ENCODE measurements around the gene CNPY3.

The CNPY3 gene

GRCh38 chr6:42970871-42971612 is 41.8 kb downstream of the CNPY3 start:
- peaks cover 25% of the 10 kb centered on the region for H3K36me3 ChIP-seq
- TF ChIP-seq CTCF (IDR thresholded peaks at IDR 0.05; ENCODE audit: low read depth, low read length), result no peak
- DNase-seq, result no peak
- no peaks in the 10 kb centered on the region for H3K9me3 ChIP-seq (ENCODE audit: severe bottlenecking)
- no peak overlapping the region; the same call in none of the 2 replicates for H3K27ac ChIP-seq
- H3K4me3 ChIP-seq (ENCODE audit: low read depth, low read length), result no peak overlapping the region
- H3K27me3 ChIP-seq (ENCODE audit: insufficient read depth, low read depth, severe bottlenecking), result no peaks in the 10 kb centered on the region

GRCh38 chr6:42971746-42972327 is 42.6 kb downstream of the CNPY3 start:
- peaks cover 23% of the 10 kb centered on the region for H3K36me3 ChIP-seq
- TF ChIP-seq CTCF (IDR thresholded peaks at IDR 0.05; ENCODE audit: low read depth, low read length), result no peak
- H3K27ac ChIP-seq, result no peak overlapping the region

GRCh38 chr6:42973926-42974325 is 44.6 kb downstream of the CNPY3 start:
- DNase-seq, result no peak
- no peaks in the 10 kb centered on the region for H3K9me3 ChIP-seq (ENCODE audit: severe bottlenecking)
- H3K4me3 ChIP-seq (ENCODE audit: low read depth, low read length), result no peak overlapping the region
- no peaks in the 10 kb centered on the region for H3K27me3 ChIP-seq (ENCODE audit: insufficient read depth, low read depth, severe bottlenecking)
- H3K27ac ChIP-seq, result no peak overlapping the region
- no peak for TF ChIP-seq CTCF (IDR thresholded peaks at IDR 0.05; ENCODE audit: low read depth, low read length)
- peaks cover 20% of the 10 kb centered on the region for H3K36me3 ChIP-seq

More at GRCh38 chr6:42971746-42972327, 42.6 kb downstream of the CNPY3 start:
- Histone ChIP-seq H3K27me3 (ENCODE audit: insufficient read depth, low read depth, severe bottlenecking) (no peaks in the 10 kb centered on the region), H3K4me3 (ENCODE audit: low read depth, low read length) (no peak overlapping the region), H3K9me3 (ENCODE audit: severe bottlenecking) (no peaks in the 10 kb centered on the region)
- DNase-seq, result no peak

GRCh38 chr6:42974919-42975505 is 45.7 kb downstream of the CNPY3 start:
- peaks cover 18% of the 10 kb centered on the region for H3K36me3 ChIP-seq
- H3K9me3 ChIP-seq (ENCODE audit: severe bottlenecking), result no peaks in the 10 kb centered on the region
- H3K27ac ChIP-seq, result no peak overlapping the region
- H3K27me3 ChIP-seq (ENCODE audit: insufficient read depth, low read depth, severe bottlenecking), result no peaks in the 10 kb centered on the region
- DNase-seq, result no peak
- no peak for TF ChIP-seq CTCF (IDR thresholded peaks at IDR 0.05; ENCODE audit: low read depth, low read length)
- no peak overlapping the region for H3K4me3 ChIP-seq (ENCODE audit: low read depth, low read length)

GRCh38 chr6:42978487-42978838 is 49.2 kb downstream of the CNPY3 start:
- no peaks in the 10 kb centered on the region for H3K9me3 ChIP-seq (ENCODE audit: severe bottlenecking)
- peak overlapping the region; percentile 66 for H3K27ac ChIP-seq
- peak; percentile 46 for DNase-seq
- H3K36me3 ChIP-seq, result peaks cover 14% of the 10 kb centered on the region
- no peak for TF ChIP-seq CTCF (IDR thresholded peaks at IDR 0.05; ENCODE audit: low read depth, low read length)
- peak overlapping the region; percentile 79 for H3K4me3 ChIP-seq (ENCODE audit: low read depth, low read length)
- no peaks in the 10 kb centered on the region for H3K27me3 ChIP-seq (ENCODE audit: insufficient read depth, low read depth, severe bottlenecking)

All from WERI-Rb-1 (cell line).